DMS79 (cell line): ENCODE data around the gene SLC6A3.
"Not testable (repeated sequence)": the region's sequence is repeated elsewhere in the genome, so short reads cannot be mapped to it uniquely, and the experiment has no call there.

Source experiments
- DNase-seq: peaks from one replicate; lab custom pipeline; 2025; lab: John Stamatoyannopoulos, UW

The SLC6A3 gene

DNA sequence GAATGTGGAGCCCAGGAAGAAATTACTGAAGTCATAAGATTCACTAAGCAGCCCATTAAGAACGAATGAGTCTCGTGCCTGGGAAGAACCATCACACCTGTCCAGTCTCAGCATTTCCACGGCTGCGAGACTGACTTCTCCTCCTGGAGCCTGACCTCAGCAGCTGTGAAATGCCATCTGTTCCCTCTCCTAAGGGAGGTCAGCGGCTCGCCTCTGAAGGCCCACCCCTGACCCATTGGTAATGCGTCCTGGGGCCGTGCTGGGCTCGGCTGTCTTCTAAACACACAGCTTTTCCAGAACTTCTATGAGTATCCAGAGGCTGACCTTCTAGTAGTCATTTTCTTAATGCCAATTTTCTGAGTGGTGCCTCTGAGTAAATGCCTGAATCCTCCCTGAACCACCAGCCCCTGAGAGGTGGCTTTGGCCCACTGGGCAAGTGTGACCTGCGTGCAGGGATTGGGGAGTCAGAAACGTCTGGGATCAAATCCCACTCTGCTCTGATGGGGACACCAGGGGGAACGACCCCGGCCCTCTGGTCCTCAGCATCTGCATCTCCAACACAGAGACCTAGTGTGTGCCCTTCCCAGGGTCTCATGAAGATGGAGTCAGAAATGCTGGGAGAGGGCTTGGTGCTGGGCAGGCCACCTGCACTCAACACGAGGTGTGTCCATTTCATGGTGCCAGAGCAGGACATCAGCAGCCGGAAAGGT lies 5.7 kb downstream of the SLC6A3 start:
- no peak for DNase-seq

DNA sequence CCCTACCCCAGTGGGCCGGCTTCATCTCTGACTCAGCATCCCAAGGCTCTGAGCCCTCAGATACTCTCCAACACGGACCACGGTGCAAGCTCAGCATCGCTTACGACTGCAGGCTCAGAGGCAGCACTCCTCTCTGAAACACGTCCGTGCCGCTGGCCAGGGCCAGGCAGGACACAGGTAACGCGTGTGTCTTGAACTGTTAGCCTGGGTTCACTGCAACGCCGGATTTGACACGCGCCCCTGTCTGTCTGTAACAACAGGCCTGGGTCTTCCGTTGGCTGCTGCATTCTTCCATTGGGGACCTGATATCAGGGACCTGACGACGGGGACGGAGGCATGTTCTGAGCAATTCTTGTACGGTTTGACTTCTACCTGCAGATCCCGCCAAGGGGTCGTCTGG lies 6.4 kb downstream of the SLC6A3 start:
- no peak for DNase-seq

DNA sequence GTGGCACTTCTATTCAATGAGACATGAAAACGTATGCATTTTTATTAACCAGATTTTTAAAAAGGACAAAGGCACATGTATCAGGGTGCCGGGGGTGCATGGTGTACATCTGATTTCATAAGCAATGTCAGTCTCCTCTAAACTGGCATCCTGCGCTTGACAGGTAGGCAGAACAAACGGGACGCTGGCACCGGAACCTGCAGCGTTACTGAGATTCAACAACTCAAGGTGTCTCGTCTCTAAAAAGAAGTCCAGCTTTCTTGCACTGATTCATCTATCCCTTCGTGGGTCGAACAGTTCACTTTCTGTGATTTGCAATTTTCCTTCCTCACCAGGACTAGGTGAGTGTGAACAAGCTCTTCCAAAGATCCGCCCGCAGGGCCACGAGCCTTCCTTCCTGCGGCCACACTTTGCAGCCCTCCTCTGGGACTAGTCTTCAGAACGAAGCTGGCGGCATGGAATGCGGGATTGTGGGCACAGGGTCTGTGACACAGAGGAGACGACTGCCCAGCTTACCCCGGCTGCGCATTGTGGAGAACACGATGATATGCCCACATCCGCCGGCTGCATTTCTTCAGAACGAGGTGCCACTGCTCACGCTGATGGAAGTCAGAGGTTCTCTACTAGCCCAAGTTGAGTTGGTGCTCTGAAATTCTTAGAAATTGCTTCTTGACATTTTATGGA lies 7.2 kb downstream of the SLC6A3 start:
- no peak for DNase-seq

DNA sequence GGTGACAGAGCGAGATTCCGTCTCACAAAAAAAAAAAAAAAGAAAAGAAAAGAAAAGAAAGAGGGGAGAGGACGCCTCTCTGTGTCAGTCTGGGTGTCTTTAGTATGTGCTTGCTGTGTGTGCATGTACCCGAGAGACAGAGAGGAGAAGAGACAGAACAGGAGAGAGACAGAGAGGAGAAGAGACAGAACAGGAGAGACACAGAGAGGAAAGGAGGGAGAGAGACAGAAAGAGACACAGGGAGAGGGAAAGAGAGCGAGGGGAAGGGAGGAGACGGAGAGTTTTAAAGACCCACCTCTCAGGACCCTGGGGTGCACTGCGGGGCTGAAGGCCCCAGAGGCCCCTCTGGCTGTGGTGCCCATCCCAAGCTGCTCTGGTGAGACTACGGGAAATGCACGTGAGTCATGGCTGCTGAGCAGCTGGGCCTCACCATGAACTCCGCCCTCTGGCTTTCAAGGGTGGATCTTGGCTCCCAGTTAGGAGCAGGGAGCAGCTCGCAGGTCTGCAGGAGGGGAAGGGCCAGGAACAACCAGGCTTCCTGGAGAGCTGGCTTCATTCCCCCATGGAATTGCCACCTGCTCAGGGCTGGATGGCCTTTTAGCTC lies 7.9 kb downstream of the SLC6A3 start:
- DNase-seq: no peak

DNA sequence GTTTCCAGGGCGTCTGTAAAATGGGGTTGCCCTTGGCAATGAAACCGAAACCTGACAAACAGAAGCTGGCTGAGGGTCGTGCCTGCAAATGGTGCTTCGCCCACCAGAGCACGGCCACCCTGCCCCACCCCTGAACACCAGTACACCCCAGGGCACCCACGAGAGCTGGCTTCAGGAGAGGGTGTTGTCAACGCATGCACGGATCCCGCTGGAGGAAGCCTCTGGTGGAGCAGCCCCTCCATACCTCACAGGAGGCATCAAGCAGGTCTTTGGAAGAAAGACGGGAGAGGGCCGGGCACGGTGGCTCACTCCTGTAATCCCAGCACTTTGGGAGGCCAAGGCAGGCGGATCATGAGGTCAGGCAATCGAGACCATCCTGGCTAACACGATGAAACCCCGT lies 8.6 kb downstream of the SLC6A3 start:
- DNase-seq: no peak

DNA sequence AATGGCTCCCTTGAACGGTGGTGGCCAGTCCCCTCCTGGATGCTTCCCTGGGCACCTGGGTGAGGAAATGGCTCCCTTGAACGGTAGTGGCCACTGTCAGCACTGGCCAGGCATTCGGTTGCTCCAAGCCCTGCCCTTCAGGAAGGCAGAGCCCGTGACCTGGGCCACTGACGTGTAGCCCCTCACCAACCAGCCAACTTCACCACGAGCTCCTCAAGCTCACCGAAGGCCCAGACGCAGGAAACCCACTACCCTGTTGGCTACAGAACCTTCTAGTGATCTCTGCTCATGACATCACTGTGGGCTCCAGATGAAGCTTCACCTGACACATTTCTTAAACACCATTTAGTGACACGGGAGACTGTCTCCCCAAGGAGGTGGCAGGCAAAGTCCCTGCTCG lies 9.2 kb downstream of the SLC6A3 start:
- DNase-seq: no peak

DNA sequence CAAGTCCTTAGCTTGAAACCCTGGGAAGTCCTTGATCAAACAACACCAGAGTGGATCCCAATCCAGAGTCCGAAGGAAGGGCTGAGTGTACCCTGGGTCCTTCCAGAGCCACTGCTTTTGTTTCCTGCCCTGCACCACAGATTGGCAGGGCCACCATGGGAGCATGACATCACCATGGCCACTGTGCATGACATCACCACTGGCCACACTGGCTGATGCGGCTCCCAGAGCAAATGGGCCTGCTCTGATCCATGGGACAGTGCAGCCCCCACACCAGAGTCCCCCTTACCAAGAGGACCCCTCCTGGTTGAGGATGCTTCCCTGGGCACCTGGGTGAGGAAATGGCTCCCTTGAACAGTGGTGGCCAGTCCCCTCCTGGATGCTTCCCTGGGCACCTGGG lies 9.9 kb downstream of the SLC6A3 start:
- DNase-seq: no peak

DNA sequence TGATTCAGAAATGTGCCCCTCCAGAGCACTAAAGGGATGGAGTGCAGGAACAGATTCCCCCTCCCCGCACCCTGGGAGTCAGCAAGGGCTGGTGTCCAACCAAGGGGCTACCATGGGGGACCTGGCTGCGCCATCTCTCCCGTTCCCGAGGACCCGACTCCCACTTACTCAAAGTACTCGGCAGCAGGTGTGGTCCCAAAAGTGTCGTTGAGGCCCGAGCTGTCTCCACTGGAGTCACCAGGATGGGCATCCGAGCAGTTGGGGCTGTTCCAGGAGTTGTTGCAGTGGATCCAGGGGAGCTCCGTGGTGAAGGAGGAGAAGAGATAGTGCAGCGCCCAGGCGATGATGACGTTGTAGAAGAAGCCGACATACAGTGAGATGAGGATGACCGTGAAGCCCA lies 12.9 kb downstream of the SLC6A3 start:
- no peak for DNase-seq

DNA sequence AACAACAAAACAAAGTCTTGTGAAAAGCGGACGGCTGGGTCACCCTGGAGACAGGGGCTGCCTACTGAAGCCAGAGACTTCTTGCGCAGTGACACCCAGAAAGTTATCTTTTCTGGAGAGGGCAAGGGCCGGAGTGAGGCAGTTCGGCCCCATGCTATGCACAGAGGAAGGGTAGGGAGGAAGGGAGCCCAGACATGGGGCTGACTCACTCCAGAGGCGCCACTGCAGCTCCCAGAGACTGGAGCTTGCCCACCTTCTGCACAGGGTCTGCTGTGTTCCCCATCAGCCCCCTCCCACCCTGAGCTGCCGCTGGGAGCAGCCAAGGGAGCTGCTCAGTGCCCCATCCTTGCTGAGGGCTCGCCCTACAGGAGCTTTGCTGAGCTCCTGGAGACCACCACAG lies 13.3 kb downstream of the SLC6A3 start:
- no peak for DNase-seq

DNA sequence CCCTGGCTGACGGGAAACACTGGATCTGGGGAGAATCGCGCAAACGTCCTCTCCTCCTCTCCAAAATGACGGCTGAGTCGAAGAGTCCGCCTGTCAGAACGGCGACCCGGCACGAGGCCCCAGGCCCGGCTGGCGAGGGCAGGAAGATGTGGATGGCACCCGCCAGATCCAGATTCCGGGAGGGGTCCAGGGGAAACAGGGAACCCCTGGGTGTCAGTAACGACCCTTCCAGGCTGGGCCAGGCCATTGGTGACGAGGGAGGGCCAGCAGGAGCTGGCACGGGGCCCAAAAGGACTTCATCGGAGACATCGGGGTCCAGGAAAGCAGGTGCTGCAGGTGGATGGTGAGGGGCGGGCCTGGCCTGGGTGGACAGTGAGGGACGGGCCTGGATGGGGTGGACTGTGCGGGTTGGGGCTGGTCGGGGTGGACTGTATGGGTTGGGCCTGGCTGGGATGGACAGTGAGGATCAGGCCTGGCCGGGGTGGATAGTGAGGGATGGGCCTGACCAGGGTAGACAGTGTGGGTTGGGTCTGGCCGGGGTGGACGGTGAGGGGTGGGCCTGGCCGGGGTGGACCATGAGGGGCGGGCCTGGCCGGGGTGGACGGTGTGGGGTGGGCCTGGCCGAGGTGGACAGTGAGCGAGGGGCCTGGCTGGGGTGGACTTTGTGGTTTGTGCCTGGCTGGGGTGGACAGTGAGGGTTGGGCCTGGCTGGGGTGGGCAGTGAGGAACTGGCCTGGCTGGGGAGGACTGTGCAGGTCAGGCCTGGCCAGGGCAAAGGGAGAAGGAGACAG lies 14.0 kb downstream of the SLC6A3 start:
- no peak for DNase-seq

DNA sequence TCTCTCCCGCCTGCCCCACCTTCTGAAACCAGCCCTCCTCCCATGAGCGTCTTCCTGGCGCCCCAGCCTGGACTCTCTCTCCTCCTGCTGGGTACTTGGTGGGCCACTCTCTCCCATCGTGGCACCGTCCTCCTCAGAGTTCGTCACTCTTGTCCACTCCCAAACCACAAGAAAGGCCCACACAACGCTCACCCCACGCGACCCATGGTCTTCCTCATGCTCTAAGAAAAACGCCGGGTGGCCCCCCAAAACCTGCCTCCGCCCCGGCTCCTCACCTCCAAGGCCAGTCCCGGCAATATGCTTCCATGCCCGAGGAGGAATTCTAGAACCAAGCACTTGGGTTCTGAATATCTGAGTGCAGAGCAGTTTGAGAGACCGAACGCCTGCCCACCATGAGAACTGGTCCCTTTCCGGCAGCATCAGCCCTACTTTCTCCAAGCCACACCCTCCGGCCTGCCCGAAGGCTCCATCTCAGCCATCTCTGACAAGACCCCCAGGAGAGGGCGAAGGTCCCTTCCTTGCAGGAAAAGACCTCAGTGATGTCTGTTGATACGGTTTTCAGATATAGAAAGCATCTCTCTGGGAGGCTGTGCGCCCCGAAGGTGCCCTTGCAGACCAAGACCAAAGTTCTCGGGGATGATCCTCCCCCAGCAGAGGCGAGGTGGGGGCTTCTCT lies 15.0 kb downstream of the SLC6A3 start:
- no peak for DNase-seq

DNA sequence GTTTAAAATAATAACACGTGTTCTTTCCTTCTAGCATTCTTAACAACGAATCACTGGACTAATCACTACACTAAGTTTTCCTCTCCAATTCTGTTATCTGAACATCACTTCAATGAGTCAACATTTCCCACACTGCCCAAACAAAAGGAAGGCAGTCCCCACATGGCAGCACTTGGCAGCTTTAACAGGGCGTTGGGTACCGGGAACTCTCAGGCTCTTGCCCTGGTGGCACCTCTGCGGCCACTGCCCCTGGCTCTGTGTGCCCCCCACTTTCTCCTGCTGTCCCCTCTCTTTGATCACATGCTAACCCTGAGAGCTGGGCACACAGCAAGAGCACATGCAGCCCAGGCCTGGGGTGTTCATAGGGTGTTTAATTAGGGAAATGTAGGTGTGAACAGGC lies 15.7 kb downstream of the SLC6A3 start:
- DNase-seq: no peak

DNA sequence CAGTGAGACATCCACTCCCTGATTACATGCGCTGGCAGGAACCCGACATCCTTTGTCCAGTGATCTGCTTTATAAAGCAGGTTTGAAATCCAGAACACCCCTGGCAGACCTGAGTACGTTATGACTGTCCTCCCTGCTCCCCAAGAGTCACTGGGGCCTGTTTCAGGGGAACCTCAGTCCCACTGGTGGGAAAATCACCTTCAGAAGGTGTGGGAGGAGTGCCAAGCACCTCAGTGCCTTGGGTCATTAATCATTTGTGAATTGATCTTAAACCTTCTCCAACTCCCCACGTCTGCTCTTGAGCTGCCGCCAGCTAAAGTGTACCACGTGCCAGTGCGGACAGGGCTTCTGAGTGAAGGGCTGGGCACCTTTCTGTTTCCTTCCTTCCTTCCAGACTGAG lies 16.2 kb downstream of the SLC6A3 start:
- DNase-seq: no peak

DNA sequence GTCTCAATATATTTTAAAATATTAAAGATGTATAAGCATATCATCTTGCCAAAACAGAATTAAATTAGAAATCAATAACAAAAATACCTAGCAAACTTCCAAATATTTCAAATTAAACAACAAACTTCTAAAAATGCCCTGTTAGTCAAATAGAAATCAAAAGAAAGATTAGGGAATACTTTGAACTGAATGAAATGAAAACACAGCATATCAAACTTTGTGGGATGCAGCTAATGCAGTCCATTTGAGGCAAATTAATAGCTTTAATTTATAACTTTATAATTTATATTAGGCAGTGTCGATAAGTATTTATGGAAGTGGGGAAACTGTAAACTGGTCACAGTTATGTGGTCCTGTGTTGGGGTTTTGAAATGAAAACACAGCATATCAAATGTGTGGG lies 17.1 kb downstream of the SLC6A3 start:
- no peak for DNase-seq

DNA sequence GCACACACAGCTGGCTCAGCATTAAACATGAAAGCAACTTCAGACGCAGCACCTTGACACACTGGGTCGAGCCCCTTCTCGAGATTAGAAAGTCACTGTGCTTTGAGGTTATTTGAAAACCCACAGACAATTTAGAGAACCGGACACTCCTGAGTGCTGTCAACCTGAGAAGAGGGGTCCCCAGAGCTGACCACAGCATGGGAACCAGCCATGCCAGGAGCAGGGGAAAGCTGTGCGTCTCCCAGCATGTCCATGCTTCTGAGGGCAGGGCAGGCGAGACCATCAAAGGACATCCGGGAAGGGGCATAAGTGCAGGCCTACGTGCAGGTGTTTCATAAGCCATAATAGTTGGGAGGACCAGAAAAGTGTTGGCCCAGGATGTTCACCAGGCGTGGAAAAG lies 20.5 kb downstream of the SLC6A3 start:
- DNase-seq: no peak

DNA sequence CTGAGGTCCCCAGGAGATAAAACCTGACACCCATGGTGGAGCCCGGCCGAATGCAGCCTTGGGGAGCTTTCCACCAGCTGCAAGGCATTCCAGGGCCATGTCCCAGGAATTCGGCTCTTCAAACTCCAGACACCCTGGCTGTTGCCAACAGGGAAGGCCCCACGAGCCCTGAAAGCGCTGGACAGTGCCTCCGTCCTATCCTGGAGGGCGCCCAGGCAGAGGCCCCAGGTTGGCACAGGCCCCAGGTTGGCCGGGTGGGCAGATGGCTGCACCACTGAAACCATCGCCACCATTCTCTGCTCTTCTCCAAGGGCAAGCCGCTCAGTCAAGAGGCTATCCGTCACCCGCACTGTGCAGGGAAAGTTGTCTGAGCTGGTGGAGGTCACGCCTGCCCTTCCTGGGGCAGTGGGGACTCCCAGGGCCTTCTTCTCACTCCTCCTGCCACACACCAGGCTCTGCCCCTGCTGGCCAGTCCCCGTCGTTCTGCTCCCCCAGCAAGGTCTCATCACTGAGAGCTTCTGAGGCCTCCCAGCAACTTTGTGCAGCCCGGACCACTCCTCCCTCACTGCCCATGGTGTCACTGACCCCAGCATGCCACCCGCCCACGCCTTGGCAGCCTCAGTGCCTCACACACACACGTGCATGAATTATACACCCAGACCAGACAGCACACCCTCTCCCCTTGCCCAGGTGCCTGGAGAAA lies 21.2 kb downstream of the SLC6A3 start:
- no peak for DNase-seq

DNA sequence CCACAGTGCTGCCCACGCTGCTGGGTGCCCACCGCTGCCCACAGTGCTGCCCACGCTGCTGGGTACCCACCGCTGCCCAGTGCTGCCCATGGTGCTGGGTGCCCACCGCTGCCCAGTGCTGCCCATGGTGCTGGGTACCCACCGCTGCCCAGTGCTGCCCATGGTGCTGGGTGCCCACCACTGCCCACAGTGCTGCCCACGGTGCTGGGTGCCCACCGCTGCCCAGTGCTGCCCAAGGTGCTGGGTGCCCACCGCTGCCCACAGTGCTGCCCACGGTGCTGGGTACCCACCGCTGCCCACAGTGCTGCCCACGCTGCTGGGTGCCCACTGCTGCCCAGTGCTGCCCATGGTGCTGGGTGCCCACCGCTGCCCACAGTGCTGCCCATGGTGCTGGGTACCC lies 22.7 kb downstream of the SLC6A3 start:
- DNase-seq: not testable (repeated sequence)

DNA sequence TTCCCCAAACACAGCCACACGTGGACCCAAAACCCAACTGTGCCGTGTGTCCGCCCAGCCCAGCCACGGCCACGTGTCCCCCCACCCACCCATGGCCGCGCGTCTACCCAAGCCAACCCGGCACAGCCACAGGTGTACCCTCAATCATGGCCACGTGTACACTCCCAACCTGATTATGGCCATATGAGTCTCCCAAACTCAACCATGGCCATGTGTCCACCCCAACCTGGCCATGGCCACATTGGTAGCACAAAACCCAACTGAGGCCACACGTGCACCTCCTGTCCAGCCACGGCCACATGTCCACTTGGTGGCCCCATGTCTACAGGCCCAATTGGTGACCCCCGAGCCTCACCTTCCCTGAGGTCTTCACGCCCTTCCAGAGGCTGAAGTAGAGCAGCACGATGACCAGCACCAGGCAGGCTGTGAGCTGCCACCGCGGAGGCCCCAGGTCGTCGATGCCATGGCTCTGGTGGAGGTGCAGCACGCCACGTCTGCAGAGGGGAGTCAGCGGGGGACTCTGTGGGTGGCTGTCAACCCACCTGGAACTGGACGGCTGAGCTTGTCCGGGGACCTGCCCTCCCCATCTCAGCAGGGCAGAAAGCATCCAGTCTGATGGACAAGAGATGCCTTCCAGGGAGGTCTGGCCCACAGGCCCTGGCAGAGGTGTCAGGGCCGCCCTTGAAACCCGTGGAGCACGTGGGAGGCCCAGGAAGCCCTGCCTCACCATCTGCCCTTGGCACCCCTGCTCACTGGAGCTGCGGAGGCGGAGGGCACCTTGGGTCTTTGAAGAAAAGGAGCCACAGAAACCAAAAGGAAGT lies 23.5 kb downstream of the SLC6A3 start:
- no peak for DNase-seq

DNA sequence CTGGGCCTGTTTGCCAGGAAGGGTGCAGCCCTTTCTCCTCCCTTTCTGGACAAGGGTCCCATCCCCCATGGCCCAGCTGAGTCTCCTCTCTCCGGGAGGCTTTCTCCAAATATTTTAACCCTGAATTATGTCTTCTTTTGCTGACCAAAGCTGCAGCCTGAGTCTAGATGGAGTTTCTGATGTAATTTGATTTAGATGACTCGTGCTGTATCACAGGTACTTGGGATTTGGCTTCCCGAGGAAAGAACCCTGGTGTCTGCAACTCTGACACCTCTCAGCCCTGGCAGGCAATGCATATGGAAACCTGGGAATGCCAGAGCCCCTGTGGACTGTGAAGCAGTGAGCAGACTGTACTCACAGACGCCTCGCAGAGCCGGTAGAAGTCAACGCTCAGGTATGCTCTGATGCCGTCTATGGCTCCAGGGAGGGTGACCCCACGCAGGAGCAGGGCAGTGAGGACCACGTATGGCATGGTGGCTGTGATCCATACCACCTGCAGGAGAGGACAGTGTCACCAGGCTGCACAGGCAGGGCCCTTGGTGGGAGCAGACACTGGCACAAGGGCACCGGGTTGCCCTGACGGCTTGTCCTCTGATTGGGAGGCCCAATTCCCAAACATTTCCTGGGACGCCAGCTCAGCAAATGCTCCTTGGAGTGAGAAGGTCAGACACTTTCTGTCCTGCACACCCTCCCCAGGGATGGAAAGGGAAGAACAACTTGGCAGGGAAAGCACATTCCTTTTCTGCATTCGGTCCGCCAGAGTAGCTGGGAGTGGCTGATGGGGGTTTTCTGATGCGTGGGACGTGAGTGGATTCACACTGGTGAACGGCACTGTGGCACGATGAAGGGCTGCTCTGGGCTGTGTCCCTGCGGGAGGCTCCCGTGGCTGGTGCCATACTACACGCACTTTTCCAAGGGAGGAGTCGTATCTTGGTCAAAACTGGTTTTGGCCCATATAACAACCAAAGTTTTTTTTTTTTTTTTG lies 24.7 kb downstream of the SLC6A3 start:
- DNase-seq: no peak
